NCI-H1436 (cell line): ENCODE data around the gene PCYOX1L.

Source experiments
- DNase-seq: peaks from one replicate; lab custom pipeline; 2025; lab: John Stamatoyannopoulos, UW

Gene PCYOX1L

DNA sequence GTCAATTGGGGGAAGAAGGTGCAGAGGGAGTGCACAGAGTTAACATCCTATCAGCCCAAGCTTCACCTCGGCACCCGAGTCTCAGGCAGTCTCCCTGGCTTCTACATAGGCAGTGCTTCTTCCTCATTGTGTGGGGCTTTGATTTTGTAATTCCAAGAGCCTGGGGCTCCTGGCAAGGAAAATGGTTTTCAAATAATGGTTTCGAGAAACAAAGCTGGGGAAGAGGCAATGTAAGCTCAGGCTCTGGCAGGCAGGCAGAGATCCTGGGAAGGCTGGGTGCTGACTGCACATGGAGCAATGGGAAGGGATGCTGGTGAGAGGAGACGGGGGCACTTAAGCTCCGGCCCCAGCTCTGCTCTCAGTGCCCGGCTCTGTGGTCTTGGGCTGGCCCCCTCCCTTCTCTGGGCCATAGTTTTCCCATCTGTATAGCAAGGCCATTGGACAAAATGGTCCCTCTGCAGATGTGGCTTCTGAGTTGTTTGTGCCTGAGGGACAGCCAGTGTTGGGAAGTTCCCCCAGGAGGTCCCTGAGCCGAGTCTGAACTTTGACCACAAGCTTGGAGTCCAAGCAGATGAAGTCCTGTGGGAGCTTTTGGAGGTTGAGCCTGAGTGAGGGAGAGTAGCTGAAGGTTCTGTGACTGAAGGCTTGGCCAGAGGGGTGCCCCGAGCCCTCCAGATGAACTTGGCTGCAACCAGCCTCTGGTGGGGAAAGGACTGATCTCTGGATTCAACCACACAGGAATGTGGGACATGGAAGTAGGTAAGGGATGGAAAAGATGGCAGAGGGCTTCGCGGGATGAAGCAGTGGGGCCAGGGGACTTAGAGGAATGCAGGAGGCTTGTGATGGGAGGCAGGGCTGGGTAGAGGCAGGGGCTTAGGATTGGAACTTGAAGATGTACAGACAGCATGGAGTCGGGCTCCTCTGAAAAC is 49.7 kb downstream of the PCYOX1L start:
- no peak for DNase-seq

DNA sequence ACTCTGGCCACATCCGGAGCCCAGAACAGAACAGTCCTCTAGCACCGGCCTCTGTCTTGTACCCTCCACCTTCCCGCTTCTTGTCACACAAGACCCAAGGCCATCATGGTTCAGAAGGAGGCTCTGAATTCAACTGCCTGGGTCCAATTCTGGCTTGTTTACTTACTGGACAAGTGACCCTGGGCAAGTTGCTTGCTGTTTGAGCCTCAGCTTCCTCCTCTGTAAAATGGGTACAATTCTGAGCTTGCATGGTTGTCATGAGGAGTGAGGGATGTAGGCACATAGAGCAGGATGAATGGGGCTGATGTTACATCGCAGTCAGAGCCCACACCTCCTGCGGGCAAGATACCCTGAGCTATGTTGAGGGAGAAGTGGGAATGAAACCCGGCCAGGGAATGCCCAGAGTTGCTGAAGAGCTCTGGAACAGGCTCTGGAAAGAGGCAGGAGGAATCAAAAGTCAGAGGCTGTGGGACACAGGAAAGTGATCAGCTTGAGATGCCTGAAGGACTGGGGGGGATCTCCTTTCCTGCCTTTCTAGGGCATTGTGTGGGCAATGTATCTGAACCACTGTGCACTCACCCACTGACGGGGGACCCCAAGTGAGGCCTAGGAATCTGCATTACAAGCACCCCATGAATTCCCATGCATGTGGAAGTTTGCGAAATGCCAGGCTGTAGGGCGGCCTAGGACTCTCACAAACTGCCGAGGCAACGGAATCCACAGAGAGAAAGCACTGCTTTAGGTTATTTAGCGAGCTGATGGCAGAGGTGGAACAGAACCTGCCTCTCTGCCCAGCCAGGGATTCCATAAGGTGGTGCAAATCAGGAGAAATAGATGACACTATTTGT is 50.6 kb downstream of the PCYOX1L start:
- no peak for DNase-seq

DNA sequence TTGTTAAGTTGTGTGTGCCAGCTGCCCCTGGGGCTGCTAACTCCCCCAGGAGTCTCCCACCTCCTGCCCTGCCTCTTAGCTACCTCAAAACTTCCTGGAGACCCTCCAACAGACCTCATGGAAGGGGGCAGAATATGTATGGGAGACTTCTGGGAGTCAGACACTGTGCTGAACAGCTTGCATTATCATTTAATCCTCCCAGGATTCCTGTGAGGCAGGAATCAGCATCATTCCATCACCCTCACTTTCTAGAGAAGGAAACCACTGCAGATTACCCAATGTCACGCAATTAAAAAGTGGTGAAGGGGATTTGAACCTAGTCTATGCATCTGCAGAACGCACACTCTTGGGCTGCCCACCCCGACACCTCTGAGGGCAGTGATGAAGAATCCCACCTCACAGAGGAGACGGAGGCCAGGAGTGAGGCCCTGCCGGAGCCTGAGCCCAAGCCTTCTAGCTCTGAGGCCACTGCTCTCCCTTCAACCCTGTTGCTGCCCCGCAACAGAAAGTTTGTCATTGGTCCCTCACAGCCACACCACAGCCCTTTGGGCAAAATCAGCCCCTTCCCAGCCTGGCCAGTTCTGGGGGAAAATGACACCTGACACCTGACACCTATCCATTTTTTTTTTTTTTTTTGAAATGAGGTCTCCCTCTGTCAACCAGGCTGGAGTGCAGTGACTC is 51.6 kb downstream of the PCYOX1L start:
- DNase-seq, result no peak

DNA sequence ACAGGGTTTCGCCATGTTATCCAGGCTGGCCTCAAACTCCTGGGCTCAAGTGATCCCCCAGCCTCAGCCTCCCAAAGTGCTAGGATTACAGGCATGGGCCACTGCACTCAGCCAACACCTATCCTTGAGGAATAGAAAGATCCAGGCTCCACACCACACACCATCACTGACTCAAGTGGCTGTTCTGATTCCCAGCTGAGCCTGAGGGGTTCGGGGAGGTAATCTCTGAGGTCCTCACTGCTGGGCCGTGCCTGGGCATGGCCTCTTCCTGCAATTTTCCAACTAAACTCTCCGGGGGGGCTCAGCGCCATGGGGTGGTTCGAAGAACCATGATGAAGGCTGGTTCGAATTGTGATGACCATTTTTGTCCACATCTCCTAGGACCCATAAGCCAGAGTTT is 52.2 kb downstream of the PCYOX1L start:
- DNase-seq, result no peak

DNA sequence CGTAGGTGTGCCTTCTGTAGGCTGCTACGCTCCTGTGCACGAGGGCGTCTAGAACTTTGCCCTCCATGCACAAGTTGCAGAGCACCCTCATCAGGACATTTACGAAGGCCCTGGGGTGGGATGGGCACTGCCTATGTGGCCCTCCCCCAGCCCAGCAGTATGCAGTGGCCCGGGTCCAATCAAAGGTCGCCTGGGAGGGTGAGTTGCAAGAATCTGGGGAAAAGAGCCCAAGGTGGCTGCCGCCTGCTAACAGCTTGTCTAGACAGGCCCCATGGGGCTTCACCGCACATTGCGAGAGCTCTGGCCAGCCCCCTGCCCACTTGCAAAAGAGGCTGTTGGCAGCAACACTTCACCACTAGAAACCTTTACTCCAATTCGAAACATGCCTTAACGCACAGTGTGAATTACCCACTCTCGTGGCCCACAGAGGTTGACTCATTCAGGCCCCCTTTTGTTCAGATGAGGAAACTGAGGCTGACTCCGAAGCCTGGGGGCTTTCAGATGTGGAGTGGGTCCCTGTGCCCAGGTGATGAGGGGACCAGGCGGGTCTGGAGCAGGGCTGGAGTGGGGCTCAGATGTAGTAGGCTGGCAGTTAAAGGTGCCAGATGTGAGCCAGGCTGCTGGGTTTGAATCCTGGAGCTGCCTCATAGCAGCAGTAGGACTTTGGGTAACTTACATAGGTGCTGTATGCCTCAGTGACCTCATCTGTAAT is 53.0 kb downstream of the PCYOX1L start:
- no peak for DNase-seq

DNA sequence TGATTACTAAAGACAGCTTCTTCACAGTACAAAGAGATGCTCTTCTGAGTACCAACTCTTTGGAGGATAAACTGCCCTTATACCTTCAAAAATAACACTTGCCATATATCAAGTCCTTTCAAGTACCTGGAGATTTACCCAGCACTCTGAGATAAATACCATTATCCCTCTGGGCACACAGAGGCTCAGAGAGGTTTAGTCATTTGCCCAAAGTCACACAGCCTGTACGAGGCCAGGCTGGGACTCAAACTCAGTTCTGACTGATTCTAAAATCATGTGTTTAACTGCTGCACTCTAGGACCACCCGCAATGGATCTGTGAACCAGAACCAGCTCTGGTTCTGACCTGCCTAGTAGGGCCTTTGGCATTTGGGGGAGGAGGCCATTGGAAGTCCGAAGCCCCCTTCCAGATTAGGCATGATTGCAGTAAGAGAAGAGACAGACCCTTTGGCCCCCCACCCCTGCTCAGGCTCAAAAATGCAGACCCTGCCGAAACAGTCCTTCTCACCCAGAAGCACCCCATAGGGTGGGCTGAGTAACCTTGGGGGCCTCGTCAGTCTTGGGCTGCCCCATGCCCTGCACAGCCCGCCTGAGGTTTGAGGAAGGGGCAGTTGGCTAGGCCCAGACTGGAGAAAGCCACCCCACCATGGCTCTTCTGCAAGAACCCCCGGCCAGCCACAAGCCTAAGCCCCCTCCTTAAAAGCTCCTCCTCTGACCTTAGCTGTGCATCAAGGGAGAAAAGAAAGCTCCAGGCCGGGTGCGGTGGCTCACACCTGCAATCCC is 54.1 kb downstream of the PCYOX1L start:
- DNase-seq, result no peak

DNA sequence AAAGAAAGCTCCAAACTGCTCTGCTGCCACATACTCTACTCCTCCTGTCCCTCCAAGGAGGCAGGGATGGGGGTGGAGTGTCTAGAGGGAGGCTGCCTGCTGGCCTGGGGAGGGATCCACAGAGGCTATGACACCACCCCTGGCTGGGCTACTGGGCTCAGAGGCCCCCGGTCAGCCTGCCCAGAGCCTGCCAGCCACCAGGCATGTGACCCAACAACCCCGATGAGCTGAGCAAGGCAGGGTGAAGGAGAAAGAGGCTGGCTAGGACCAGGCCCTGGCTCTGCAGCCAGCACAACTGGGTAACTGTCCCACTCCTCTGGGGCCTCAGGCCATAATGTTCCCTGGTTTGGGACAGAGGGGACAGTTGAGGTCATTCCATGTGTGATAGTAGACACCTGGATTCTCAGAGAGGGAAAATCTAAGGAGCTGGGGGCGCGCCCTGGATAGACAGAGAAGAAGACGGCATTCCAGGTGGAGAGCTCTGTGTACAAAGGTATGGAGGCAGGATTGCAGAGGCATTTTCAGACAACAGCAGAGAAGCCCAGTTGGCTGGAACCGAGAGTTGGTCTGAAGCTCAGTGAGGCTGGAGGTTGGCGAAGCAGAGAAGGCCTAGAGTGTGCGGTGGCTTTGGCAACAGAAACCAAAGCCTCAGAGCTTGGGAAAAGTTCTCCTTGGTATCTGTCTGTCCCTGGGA is 55.1 kb downstream of the PCYOX1L start:
- DNase-seq, result no peak

DNA sequence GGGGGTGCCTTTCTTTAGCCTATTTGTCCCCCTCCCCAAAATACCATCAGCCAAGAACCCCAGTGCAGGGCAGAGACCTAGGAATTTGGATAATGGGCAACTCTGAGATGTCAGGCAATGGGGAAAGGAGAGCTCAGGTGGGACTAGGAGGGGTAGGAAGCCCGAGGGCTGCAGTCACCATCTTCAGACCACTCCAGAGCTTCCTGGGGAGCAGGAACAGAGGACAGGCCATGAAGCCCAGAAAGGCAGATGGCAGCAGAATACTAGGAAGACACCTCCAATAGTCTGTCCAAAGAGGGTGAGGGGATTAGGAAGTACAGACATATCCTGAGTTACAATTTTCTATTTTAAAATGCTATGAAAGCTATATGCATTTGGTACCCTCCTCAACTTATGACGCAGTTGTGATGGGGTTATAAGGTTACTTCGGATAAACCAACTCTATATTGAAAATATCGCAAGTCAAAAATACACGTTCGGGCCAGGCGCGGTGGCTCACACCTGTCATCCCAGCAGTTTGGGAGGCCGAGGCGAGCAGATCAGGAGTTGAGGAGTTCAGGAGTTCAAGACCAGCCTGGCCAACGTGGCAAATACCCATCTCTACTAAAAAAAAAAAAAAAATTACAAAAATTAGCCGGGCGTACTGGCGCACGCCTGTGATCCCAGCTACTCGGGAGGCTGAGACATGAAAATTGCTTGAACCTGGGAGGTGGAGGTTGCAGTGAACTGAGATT is 55.8 kb downstream of the PCYOX1L start:
- no peak for DNase-seq

DNA sequence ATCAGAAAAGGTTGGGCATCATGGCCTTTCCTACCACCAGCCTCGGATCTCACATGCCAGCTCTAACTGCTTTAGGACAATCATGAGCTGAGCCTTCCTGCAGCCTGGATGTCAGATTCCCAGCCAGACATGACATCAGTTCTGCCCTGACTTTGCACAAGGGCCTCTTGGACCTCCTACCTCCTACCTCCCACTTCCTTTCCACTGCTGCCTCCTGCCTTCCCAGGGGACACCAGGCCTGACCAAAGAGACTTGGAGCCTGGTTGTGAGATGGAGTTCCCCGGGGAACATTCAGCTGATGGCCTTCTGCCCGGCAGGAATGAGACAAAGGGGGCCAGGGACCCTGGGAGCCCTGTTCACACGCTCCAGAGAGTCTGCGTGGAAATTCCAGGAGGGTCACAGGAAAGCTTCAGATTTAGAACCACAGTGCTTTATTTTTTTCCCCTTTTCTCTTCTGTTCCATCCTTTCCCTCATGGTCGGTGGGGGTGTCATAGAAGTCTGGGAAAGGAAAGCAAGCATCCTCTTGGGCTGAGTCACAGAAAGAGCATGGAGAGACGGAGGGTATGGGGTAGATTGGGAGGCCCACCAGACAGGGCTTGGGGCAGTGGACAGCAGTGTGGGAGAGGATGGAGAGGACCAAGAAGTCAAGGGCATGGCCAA is 56.7 kb downstream of the PCYOX1L start:
- DNase-seq, result no peak

DNA sequence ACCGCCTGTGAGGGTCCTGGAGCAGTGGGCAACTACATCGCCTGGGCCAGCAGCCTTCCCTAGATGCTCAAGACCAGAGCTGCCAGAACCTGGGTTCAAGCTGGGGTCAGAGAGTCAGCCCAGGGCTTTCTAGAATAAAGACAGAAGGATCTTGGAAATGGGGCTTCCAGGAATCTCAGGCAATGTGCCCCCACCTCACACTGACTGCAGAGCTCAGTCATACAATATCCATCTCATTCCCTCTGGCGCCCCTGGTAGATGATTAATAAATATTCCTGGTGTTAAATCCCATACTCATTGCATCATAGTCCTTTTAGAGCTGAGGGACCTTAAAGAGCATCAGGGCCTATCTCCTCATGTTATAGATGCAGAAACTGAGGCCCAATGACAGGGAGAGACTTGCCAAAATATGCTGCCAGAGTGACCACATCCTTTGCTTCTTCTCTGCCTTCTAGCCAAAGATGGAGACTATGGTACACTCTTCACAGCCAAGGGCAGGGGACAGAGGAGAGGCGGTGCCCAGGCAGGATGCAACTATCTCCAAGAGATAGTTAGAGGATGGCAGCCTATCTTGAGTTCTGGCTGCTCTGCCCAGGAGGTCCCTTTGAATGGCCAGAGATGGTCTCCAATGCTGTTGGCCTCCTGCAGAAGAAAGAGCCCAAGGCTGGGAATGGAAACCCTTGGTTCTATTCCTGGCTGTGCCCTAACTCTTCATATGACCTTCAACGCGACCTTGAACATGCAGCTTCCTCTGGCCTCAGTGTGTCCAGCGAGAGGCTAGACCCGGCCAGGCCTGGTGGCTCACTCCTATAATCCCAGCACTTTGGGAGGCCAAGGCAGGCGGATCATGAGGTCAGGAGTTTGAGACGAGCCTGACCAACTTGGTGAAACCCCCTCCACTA is 57.5 kb downstream of the PCYOX1L start:
- DNase-seq, result no peak

DNA sequence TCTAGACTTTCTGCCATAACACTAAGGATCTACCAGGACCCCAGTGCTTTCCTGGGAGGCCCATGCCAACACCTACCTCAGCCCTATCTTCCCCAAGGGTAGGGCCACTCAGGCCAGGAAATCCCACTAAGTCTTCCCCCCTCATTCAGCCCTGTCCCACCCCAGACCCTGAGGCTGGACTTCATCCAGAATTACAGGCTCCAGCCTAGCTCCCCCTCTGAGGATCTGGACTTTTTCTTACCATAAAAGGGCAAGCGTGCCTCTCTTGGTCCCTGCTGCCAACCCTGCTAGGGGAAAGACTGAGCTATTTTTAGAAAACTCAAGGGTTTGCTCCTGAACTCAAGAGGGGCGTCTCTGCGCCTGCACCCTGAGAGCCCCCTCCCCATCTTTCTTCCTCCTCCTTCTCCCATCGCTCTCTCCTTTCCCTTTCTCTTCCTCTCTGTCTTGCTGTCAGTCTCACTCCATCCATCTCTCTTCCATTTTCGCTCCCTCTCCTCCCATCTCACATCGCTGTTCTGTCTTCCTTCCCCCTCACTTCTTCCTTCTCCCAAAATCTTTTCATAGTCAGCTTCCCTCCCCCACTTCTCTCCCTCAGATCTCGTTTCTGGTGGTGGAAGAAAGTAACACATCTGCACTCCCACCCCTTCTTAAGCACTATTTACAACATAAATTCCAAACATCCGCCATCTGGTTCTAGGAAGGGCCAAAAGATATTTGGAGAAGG is 59.3 kb downstream of the PCYOX1L start:
- no peak for DNase-seq

DNA sequence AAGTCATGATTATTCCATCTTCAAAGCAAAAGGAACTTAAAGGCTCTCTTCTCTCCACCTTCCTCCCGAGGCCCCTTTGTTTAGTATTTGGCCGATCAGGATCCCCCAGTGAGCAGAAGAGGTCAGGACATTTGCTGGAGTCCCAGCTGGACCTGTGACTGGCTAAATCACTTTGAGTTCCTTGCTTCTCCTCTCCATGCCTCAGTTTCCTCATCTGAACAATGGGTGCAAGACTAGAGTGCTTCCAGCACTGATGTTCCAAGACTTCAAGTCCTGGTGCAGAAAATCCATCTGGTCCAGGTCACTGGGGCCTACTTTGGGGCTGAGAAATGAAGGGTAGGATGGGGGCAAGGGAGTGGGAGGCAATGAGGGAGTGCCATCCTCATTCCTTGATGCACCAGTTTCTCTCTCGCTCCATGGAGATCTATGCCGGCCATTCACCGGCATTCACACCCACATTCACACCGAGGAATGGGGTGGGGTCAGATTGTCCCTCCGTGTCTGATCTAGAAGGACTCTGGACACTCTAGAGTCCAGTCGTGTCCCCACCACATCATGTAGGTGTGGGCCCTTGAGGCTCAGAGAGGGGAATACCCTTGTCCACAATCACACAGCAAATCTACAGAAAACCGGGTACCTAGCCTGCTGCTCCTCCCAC is 60.0 kb downstream of the PCYOX1L start:
- no peak for DNase-seq

DNA sequence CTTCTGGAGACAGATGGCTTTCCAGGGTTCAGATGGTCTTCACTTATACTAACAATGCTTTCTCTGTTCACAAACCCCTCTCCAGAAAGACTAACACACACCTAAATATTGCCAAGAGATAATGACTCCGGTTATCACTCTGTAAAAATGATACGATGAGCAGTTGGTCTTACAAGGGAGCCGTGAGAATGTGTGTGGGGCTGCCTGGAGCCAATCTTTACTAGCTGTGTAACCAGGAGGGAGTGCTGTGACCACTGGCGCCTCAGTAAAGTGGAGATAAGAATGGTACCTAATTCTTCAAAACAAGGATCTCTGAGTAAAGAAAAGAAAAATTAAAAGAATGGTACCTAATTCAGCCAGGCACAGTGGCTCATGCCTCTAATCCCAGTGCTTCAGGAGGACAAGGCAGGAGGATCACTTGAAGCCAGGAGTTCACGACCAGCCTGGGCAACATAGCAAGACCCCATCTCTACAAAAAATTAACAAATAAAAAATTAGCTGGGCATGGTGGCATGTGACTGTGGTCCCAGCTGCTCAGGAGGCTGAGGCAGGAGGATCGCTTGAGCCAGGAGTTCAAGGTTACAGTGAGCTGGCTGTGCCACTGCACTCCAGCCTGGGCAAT is 61.2 kb downstream of the PCYOX1L start:
- no peak for DNase-seq
